Thyroid gland (tissue), 4 donors: ENCODE measurements around the gene IL4R.

Experiments
- CTCF ChIP-seq, 6 experiments: fragments of 200-600 bp in 3 of 6; fragments of 450-650 bp in 3 of 6; sonication (generic) in 3 of 6; IDR thresholded peaks; one replicate each; pipeline ENCODE4 v1.5.1; 2016 to 2019; ENCODE audit warnings: antibody characterized with exemption in 6 of 6, mild to moderate bottlenecking in 2 of 6, inconsistent platforms in 1 of 6, moderate library complexity in 1 of 6
- POLR2A ChIP-seq, 2 donors: fragments of 450-650 bp; IDR thresholded peaks; one replicate each; pipeline ENCODE4 v1.6.1; 2017; ENCODE audit warnings: antibody characterized with exemption in 2 of 2, mild to moderate bottlenecking in 2 of 2, moderate library complexity in 1 of 2

DNA sequence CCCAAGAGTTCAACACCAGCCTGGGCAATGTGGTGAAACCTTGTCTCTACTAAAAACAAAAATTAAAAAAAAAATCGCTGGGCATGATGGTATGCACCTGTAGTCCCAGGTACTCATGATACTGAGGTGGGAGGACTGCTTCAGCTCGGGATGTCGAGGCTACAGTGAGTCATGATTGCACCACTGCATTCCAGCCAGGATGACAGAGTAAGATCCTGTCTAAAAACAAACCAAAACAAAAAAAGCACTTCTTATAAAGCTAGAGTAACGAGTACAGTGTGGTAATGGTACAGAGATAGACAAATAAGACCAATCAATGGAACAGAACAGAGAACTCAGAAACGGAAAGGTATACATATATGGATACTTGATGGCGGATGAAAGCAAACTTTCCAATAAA lies 49.6 kb upstream of the IL4R start:
- no peak for TF ChIP-seq CTCF (IDR thresholded peaks at IDR 0.05)
- no peak for TF ChIP-seq POLR2A (IDR thresholded peaks at IDR 0.05)
